Measurements from ENCODE around the gene TMEM53. TPM values are rescaled to one million over a fixed set of nuclear protein-coding genes. Genes with fewer than 3 reads are reported as not detected.

Gene TMEM53
- total RNA-seq: 10 to 100 TPM in 3 of 4 donors, 1 to 10 TPM in 1; 7.6 to 14.0 (median 10.3) TPM

- ATAC-seq (ENCODE audit: low FRiP score) (peak; percentile 99), DNase-seq (ENCODE audit: low spot score) (peak; percentile 97)
- TF ChIP-seq, protein P1, sequence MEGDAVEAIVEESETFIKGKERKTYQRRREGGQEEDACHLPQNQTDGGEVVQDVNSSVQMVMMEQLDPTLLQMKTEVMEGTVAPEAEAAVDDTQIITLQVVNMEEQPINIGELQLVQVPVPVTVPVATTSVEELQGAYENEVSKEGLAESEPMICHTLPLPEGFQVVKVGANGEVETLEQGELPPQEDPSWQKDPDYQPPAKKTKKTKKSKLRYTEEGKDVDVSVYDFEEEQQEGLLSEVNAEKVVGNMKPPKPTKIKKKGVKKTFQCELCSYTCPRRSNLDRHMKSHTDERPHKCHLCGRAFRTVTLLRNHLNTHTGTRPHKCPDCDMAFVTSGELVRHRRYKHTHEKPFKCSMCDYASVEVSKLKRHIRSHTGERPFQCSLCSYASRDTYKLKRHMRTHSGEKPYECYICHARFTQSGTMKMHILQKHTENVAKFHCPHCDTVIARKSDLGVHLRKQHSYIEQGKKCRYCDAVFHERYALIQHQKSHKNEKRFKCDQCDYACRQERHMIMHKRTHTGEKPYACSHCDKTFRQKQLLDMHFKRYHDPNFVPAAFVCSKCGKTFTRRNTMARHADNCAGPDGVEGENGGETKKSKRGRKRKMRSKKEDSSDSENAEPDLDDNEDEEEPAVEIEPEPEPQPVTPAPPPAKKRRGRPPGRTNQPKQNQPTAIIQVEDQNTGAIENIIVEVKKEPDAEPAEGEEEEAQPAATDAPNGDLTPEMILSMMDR (IDR thresholded peaks at IDR 0.05): no peak
Observed at GRCh38 chr1:44674113-44675000, at the start of gene TMEM53, which contains the start of gene ARMH1. TMEM53 (minus strand) TSS chr1:44674481; CDS start chr1:44674391, 90 bp downstream. ARMH1 (plus strand) TSS chr1:44674714; CDS start chr1:44689698, 14,984 bp downstream.

DNA sequence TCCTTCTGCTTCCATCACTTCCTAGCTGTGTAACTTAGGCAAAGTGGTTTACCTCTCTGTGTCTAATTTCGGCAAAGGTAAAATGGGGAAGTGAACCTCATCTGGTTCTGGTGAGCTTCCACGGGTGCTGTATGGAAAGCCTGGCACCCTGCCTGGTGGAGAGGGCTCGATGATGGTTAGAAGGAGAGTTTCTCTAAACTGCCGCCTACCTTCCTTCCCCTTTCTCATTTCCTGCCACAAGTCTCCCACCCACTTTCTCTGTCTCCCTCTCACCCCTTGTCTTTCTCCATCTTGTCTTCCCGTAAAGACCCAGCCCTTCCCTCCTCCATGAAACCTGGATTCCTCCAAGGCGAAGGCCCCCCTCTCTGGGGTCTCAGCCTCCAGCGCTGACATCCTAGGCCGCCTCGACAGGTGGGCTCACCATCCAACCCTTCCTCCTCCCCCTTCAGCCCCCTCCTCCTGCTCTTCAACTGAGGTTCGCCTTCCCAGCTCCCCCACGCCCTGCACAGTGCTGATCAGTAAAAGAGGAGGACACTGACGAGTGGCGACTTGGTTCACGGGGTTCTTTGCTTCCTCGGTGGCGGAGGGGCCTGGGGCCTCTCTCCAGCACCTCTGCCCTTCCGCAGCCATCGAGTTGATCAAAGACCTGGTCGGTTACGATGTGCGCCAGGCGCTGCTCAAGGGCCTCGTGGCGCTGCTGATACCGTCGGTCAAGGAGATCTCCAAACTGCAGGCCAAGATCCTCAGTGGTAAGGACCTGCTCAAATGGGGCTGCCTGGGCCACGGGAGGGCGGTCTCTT, 49.4 kb upstream of the TMEM53 start:
- no peak for DNase-seq (ENCODE audit: low spot score)
- no peak for ATAC-seq (ENCODE audit: low FRiP score)

GRCh38 chr1:44723064-44723463, 48.8 kb upstream of the TMEM53 start:
- TF ChIP-seq, protein P1 (IDR thresholded peaks at IDR 0.05): no peak
- DNase-seq (ENCODE audit: low spot score) (no peak), ATAC-seq (ENCODE audit: low FRiP score) (no peak)

More for the DNA sequence above, 49.4 kb upstream of the TMEM53 start:
- TF ChIP-seq, protein P1 (IDR thresholded peaks at IDR 0.05): no peak

DNA sequence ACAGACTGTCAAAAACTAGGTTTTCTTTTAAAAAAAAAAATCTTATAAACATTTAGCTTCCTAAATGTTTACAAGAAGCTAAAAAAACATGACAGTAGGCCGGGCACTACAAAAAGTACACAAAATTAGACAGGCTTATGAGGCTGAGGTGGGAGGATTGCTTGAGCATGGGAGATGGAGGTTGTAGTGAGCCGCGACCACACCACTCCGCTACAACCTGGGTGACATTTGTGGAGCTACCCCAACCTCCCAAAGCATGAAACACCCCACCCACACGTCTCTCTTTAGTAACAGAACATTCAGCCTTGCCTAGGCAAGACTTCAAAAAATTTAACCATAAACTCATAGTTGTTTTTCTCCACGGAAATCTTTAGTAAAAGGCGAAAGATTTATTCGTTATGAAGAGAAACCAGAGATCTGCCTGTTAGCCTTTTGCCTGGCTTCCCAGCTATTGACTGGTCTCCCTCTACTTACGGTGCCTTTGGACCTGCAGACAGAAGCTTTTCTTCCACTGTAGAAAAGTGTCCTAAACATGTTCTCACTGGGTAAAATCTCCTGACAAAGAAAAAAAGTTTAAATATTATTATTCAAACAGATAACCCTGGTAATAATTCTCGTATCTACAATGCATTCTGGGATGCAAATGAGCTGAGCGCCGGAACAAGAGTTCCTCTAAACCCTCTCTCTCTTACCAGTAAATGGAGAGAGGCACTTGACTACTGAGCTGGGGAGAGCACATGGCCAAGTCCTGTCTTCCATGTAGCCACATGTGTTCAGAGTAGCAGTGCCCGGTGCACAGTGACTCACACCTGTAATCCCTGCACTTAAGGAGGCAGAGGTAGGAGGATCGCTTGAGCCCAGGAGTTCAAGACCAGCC, 47.4 kb upstream of the TMEM53 start:
- DNase-seq (ENCODE audit: low spot score) (no peak), ATAC-seq (ENCODE audit: low FRiP score) (peak; percentile 67)
- TF ChIP-seq, protein P1 (IDR thresholded peaks at IDR 0.05): no peak

DNA sequence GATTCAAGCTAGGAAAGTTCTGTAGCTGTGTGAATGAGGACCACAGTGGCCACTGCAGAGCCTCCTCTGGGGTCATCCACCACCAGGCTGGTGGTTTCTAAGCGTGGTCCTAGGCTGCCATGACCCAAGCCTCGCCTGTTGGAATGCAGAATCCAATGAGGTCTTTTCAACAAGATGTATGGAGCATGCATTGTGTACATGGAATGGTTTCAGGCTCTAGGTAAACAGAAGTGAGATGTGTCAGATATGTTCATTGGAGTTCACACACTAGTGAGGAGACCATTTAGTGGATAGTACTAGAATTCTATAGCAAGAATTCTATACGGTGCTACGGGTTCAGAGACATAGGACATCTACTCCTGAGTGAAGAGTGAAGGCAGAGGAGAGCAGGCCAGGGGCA, 46.0 kb upstream of the TMEM53 start:
- ATAC-seq (ENCODE audit: low FRiP score) (no peak), DNase-seq (ENCODE audit: low spot score) (no peak)
- TF ChIP-seq, protein P1 (IDR thresholded peaks at IDR 0.05): no peak

DNA sequence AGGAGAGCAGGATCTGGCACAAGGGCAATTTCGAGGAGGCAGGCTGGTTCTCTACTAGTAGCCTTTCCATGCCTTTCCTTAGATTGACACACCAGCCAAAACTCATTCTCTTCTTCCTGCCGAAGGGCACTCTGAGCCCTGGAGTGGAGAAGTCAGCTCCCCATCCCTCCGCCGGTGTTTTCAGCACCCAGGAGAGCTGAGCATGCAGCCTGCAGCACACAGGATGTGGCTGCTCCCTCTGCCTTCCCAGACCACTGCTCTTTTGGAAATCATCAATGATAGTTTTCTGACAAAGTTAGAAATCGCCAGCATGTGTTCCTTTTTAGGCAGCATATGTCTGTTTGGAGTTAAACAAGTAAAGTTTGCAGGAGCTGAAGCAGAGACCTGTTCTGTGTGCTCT, 45.0 kb upstream of the TMEM53 start:
- TF ChIP-seq, protein P1 (IDR thresholded peaks at IDR 0.05): no peak
- DNase-seq (ENCODE audit: low spot score) (no peak), ATAC-seq (ENCODE audit: low FRiP score) (no peak)
